K562 (cell line): ENCODE data around the gene ARAP1. TPM values are rescaled to one million over a fixed set of nuclear protein-coding genes. Genes with fewer than 3 reads are reported as not detected.

Experiments
- ATF2 ChIP-seq: sonication (generic); formaldehyde crosslinking; IDR thresholded peaks from 2 replicates; pipeline ENCODE4 v1.8.1; 2022; ENCODE audit warnings: missing genetic modification reagents
- ETS2 ChIP-seq: IDR thresholded peaks from 2 replicates; pipeline ENCODE4 v1.6.1; 2016; ENCODE audit warnings: borderline replicate concordance, missing genetic modification characterization, mild to moderate bottlenecking, moderate library complexity, missing compliant biosample characterization; ENCODE audit not compliant: poor library complexity, severe bottlenecking
- HDAC1 ChIP-seq, 2 experiments: fragments of 450-650 bp; IDR thresholded peaks; 2 replicates each; pipeline ENCODE4 v1.6.1; 2016 to 2017; ENCODE audit warnings: inconsistent platforms in 1 of 2, mild to moderate bottlenecking in 1 of 2, moderate library complexity in 1 of 2
- KLF13 ChIP-seq: fragments of 450-650 bp; IDR thresholded peaks from 2 replicates; pipeline ENCODE4 v1.6.1; 2016; ENCODE audit warnings: missing genetic modification characterization, low read depth, mild to moderate bottlenecking, missing compliant biosample characterization, moderate library complexity, borderline replicate concordance
- NCOR1 ChIP-seq: fragments of 450-650 bp; IDR thresholded peaks from 2 replicates; pipeline ENCODE4 v1.6.1; 2016; ENCODE audit warnings: mild to moderate bottlenecking, moderate library complexity
- POLR2AphosphoS5 ChIP-seq: IDR thresholded peaks from 2 replicates; pipeline ENCODE4 v1.6.1; 2011; ENCODE audit warnings: mild to moderate bottlenecking, low read depth, low read length, moderate library complexity; ENCODE audit not compliant: control insufficient read depth, insufficient read depth
- SMAD4 ChIP-seq: fragments of 250-450 bp; sonication (Bioruptor Pico); conservative IDR thresholded peaks from 2 replicates; pipeline ENCODE4 v1.8.0; 2021; ENCODE audit warnings: inconsistent platforms, mild to moderate bottlenecking, moderate library complexity
- SREBF1 ChIP-seq: fragments of 150-350 bp; IDR thresholded peaks from 2 replicates; pipeline ENCODE4 v1.6.1; 2014; ENCODE audit warnings: antibody characterized with exemption, low read depth, low read length, borderline replicate concordance
- SRF ChIP-seq, 2 experiments: fragments of 250-450, 450-650 bp in 1 of 2; sonication (Bioruptor Pico) in 1 of 2; sonication (generic) in 1 of 2; formaldehyde crosslinking; IDR thresholded peaks; 2 replicates each; pipeline versions ENCODE4 v1.5.0 to v1.5.1; 2020 to 2022; ENCODE audit warnings: mild to moderate bottlenecking in 1 of 2, missing genetic modification reagents in 1 of 2
- ZNF830 ChIP-seq: fragments of 250-450 bp; sonication (Bioruptor Pico); IDR thresholded peaks from 2 replicates; pipeline ENCODE4 v1.5.0; 2021; ENCODE audit warnings: mild to moderate bottlenecking
- polyA plus RNA-seq, 8 experiments: library from polyadenylated mRNA; depleted of rRNA in 4 of 8; stranded (reverse) in 5 of 8; unstranded in 3 of 8; fragments of >200 nt; fragmentation: Nextera tagmentation in 2 of 8; fragmentation: Illumina TruSeq in 1 of 8; extraction: Ambion mirVana in 2 of 8; extraction: Trizol in 1 of 8; gene quantifications; 2 replicates each; pipeline versions ENCODE4 v1.2.1 to v1.2.3, GENCODE V29; 2011 to 2014; ENCODE audit warnings: inconsistent platforms in 1 of 8, missing spikeins in 1 of 8
- total RNA-seq, 7 experiments: library from RNA; depleted of rRNA in 6 of 7; stranded (reverse); fragments of >200 nt in 6 of 7; fragmentation: Illumina TruSeq in 2 of 7; extraction: Trizol in 2 of 7; gene quantifications; 2 replicates each; pipeline versions ENCODE4 v1.2.1 to v1.2.3, GENCODE V29; 2011 to 2021; ENCODE audit warnings: low replicate concordance in 1 of 7
- TF ChIP-seq, protein P1 (sequence below), 2 experiments: fragments of 450-650 bp; IDR thresholded peaks; 2 replicates each; pipeline ENCODE4 v1.6.1; 2018; ENCODE audit warnings: mild to moderate bottlenecking in 2 of 2, low read depth in 1 of 2; ENCODE audit not compliant: partially characterized antibody in 2 of 2
- TF ChIP-seq, protein P2 (sequence below): fragments of 250-450 bp; sonication (Bioruptor Pico); IDR thresholded peaks from 2 replicates; pipeline ENCODE4 v1.9.0; 2021; ENCODE audit warnings: mild to moderate bottlenecking, inconsistent platforms
- TF ChIP-seq, protein P3 (sequence below), 2 experiments: fragments of 450-650 bp; conservative IDR thresholded peaks; 2 replicates each; pipeline ENCODE4 v1.6.1; 2017; ENCODE audit warnings: mild to moderate bottlenecking in 2 of 2, moderate library complexity in 2 of 2
- TF ChIP-seq, protein P4 (sequence below): fragments of 250-450 bp; sonication (Bioruptor Pico); IDR thresholded peaks from 2 replicates; pipeline ENCODE4 v1.8.0; 2021; ENCODE audit warnings: moderate library complexity, mild to moderate bottlenecking, inconsistent platforms

ARAP1 gene
- total and polyA plus RNA-seq, 9 of the 15 experiments (the other 6 are each of a cell fraction or from before 2014, with no cell fraction given), result 0.23 to 67.0 (median 24.6) TPM

GRCh38 chr11:72706579-72706978 lies 45.6 kb downstream of the ARAP1 start (continued):
- no peak for TF ChIP-seq ETS2 (tag)
- TF ChIP-seq SMAD4 (CRISPR knock-in tag), result no peak
- TF ChIP-seq, protein P1, sequence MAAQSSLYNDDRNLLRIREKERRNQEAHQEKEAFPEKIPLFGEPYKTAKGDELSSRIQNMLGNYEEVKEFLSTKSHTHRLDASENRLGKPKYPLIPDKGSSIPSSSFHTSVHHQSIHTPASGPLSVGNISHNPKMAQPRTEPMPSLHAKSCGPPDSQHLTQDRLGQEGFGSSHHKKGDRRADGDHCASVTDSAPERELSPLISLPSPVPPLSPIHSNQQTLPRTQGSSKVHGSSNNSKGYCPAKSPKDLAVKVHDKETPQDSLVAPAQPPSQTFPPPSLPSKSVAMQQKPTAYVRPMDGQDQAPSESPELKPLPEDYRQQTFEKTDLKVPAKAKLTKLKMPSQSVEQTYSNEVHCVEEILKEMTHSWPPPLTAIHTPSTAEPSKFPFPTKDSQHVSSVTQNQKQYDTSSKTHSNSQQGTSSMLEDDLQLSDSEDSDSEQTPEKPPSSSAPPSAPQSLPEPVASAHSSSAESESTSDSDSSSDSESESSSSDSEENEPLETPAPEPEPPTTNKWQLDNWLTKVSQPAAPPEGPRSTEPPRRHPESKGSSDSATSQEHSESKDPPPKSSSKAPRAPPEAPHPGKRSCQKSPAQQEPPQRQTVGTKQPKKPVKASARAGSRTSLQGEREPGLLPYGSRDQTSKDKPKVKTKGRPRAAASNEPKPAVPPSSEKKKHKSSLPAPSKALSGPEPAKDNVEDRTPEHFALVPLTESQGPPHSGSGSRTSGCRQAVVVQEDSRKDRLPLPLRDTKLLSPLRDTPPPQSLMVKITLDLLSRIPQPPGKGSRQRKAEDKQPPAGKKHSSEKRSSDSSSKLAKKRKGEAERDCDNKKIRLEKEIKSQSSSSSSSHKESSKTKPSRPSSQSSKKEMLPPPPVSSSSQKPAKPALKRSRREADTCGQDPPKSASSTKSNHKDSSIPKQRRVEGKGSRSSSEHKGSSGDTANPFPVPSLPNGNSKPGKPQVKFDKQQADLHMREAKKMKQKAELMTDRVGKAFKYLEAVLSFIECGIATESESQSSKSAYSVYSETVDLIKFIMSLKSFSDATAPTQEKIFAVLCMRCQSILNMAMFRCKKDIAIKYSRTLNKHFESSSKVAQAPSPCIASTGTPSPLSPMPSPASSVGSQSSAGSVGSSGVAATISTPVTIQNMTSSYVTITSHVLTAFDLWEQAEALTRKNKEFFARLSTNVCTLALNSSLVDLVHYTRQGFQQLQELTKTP (IDR thresholded peaks at IDR 0.05; ENCODE audit: low read depth in 1 of 2, partially characterized antibody in 2 of 2), result no peak
- TF ChIP-seq, protein P2, sequence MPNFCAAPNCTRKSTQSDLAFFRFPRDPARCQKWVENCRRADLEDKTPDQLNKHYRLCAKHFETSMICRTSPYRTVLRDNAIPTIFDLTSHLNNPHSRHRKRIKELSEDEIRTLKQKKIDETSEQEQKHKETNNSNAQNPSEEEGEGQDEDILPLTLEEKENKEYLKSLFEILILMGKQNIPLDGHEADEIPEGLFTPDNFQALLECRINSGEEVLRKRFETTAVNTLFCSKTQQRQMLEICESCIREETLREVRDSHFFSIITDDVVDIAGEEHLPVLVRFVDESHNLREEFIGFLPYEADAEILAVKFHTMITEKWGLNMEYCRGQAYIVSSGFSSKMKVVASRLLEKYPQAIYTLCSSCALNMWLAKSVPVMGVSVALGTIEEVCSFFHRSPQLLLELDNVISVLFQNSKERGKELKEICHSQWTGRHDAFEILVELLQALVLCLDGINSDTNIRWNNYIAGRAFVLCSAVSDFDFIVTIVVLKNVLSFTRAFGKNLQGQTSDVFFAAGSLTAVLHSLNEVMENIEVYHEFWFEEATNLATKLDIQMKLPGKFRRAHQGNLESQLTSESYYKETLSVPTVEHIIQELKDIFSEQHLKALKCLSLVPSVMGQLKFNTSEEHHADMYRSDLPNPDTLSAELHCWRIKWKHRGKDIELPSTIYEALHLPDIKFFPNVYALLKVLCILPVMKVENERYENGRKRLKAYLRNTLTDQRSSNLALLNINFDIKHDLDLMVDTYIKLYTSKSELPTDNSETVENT (CRISPR knock-in tag), result no peak
- TF ChIP-seq HDAC1 (IDR thresholded peaks at IDR 0.05), result no peak
- no peak for TF ChIP-seq SREBF1
- TF ChIP-seq, protein P3, sequence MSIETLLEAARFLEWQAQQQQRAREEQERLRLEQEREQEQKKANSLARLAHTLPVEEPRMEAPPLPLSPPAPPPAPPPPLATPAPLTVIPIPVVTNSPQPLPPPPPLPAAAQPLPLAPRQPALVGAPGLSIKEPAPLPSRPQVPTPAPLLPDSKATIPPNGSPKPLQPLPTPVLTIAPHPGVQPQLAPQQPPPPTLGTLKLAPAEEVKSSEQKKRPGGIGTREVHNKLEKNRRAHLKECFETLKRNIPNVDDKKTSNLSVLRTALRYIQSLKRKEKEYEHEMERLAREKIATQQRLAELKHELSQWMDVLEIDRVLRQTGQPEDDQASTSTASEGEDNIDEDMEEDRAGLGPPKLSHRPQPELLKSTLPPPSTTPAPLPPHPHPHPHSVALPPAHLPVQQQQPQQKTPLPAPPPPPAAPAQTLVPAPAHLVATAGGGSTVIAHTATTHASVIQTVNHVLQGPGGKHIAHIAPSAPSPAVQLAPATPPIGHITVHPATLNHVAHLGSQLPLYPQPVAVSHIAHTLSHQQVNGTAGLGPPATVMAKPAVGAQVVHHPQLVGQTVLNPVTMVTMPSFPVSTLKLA (conservative IDR thresholded peaks at IDR 0.05), result no peak
- TF ChIP-seq SRF (CRISPR knock-in tag; IDR thresholded peaks at IDR 0.05), result no peak
- no peak for TF ChIP-seq ATF2
- no peak for TF ChIP-seq ZNF830 (CRISPR knock-in tag)
- TF ChIP-seq NCOR1, result no peak
- TF ChIP-seq, protein P4, sequence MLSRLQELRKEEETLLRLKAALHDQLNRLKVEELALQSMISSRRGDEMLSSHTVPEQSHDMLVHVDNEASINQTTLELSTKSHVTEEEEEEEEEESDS (CRISPR knock-in tag), result no peak
- TF ChIP-seq POLR2AphosphoS5, result no peak
- TF ChIP-seq KLF13 (tag), result no peak
- TF ChIP-seq, all 486 proteins: peak for 0
